HG03060 (cell line): ENCODE data around the gene WSCD1.

Experiments used
- ATAC-seq: cut with Tn5 transposase; IDR thresholded peaks from one replicate; pipeline ENCODE4 v1.9.1; 2021; ENCODE audit warnings: low read depth, moderate number of reproducible peaks; ENCODE audit not compliant: unreplicated experiment

WSCD1 gene

DNA sequence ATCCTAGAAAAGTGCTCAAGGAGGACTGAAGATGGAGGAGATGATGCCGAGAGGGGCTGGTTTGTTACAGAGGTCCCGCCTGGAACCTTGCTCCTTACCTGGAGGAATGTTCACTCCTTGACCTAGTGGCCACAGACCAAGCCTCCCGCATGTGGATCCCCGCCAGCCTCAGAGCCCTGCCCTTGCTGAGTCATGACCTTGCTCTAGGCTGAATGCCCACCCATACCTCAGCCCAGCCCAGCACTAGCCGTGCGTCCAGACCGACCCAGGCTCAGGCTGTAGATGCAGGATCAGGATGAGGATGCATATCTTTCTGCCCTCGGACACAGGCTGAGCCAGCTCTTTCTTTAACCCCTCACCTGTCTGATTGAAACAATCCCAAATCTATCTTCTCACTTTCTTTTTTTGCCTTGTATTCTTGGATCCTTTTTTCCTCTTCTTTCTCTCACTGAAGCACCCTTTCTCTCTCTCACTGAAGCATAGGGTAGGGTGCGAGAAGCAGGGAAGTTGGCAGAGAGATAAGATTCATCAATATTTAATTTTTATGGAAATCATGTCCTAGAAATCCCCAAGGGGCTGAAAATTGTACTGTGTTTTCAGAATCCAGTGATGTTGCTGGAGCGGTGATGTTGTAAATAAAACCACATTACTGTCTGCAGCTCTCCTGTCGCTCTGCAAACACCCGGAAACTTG lies 34.9 kb downstream of the WSCD1 start:
- no peak for ATAC-seq

- ATAC-seq, result no peak
Measured at GRCh38 chr17:6105649-6106007, 35.4 kb downstream of the WSCD1 start.

DNA sequence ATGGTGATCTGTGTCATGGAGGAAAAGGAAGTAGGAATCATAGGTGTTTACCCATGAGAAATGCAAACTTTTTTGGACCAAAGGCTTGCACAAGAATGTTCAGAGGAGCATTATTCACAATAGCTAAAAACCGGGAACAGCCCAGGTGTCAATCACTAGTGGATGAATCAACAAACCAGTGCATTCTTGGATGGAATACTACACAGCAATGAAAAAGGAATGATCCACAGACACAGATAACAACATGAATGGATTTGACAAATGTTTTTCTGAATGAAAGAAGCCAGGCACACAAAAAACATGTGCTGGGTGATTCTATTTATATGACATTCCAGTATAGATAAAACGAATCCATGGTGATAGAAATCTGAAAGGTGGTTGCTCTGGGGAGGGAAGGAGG lies 36.0 kb downstream of the WSCD1 start:
- ATAC-seq, result no peak

DNA sequence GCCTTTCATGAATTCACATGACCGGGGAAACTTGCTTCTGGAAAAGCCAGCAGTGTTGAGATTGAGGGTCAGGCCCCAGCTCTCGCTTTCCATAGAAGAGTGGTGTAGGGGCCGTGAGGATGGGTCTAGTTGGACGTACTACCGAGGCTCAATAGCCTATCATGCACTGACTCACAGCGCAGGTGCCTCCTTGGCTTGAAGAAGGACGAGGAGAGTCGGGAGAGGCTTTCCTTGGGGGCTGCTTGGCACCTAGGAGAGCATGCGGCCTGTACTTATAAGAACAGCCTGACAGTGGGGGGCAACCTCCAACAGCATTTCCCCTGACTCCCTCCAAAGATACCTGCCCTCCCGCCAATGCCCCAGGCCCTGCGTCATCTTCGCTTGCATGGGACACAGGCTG lies 37.6 kb downstream of the WSCD1 start:
- no peak for ATAC-seq

DNA sequence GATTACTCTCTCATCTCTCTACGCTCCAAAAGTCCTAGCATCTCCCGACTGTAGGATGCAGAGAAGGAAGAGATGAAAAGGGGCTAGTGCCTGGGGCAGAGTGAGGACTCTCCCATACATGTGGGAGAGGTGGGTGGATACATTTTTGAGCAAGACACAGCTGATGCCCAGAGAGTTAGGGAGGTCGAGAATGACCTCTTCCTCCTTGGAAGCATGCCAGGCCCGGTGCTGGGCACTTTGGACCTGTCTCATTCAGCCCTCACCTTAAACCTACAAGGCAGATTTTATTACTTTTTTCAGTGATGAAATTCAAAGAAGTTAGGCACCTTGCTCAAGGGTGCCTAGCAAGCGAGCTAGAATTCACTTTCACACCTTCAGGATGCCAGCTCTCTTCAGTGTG lies 38.2 kb downstream of the WSCD1 start:
- no peak for ATAC-seq

- no peak for ATAC-seq
Measured at GRCh38 chr17:6108987-6109386, 38.8 kb downstream of the WSCD1 start.

- no peak for ATAC-seq
Measured at GRCh38 chr17:6109536-6109935, 39.4 kb downstream of the WSCD1 start.

DNA sequence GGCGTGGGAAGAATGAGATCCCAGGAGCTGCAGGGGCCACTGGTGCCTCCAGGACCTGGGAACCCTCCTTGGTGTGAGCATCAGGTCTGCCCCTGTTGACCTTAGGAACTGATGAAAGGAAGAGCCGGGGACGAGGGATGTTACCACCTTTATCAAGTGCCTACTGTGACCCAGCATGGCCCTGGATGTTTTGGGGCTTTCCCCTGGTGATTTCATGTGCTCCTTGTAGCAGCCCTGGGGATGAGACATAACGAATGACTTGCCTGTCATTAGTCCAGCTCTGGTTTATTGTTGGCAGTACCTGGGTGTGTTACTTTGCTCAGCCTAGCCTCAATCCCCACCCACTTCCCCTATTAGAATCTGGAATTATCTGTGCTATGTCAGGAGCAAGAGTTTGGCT lies 39.9 kb downstream of the WSCD1 start:
- no peak for ATAC-seq

DNA sequence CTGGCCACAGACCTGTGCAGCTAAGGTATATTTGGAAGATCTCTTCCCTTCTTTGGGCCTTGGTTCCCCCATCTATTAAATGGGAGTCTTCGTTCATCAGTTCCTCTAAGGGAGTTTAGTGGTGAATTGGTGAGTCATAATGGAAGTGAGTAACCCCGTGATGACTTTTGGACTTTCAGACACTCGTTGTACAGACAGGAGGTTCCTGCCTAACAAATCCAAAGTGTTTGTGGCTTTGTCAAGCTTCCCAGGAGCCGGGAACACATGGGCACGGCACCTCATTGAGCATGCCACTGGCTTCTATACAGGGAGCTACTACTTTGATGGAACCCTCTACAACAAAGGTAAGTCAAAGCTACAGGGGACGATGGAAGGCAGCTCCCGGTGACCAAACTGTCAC lies 40.4 kb downstream of the WSCD1 start:
- no peak for ATAC-seq

- ATAC-seq, result no peak
Measured at GRCh38 chr17:6120351-6120750, 50.2 kb downstream of the WSCD1 start.

DNA sequence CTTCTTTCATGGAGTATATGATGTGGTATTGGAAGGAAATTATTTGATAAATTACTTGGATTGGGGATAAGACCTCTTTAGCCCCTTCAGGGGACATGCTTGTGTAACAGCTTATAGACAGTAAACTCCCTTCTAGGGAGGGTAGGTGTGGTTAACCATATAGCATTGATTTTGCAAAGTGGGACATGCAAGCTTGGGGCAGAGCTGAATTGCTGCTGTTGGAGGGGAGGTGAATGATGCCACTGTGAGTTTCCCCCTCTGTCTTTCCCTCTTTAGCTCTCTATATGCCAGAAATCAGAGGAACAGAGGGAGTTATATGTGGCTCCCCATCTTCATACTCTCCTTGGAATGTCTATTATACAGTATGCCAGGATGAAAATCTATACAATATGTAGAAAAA lies 54.7 kb downstream of the WSCD1 start:
- no peak for ATAC-seq

- no peak for ATAC-seq
Measured at GRCh38 chr17:6126768-6127167, 56.6 kb downstream of the WSCD1 start.

DNA sequence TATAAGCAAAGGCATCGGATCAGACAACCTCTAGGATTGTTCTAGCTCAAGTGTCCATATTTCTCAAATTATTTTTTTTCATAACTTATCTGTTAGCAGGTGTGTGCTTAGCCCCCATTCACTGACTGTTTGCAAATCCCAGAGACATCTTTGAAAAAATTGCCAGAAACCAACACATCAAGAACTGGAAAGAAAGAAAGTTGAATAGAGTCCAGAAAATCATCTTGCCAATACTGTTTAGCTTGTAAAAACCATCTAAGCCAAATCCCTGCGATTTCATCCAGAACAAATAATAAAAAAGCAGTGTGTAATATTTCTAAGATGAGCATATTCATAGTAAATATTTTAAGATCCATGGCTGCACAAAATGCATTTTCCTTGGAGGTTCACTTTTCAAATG lies 64.5 kb downstream of the WSCD1 start:
- ATAC-seq, result no peak

- ATAC-seq, result no peak
Measured at GRCh38 chr17:6135236-6135635, 65.1 kb downstream of the WSCD1 start.

- ATAC-seq, result no peak
Measured at GRCh38 chr17:6135996-6136395, 65.8 kb downstream of the WSCD1 start.

DNA sequence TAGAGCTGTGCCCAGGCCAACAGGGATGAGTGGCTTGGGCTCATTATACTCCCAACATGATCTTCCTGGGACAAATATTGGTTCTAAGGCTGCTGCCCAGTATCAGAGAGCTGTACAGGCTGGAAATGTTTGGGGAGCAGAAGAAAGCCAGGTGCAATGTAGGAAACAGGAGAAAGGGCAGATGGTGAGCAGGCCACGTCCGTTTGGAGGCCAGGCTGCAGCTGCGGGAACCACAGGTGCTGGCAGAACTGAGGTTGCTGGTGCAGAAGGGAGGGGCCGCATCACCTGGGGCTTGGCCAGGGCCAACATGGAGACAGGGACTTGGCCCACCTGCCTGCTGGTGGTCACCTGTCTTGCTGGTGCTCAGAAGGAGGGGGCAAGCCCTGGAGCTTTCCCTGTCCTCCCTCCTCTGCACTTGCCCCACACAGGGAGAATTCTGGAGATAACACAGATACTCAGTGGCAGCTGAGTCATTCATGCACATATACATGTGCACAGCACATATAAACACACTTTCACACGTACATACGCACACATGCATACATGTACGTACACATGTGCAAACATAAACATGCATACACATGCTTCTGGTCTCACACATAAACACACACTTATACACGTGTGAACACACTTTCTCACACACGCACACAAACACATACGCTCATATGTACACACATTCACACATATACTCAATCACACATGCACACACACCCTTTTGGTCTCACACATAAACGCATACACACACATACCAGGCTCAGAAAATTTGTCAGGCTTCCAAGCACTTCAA lies 67.7 kb downstream of the WSCD1 start:
- no peak for ATAC-seq

DNA sequence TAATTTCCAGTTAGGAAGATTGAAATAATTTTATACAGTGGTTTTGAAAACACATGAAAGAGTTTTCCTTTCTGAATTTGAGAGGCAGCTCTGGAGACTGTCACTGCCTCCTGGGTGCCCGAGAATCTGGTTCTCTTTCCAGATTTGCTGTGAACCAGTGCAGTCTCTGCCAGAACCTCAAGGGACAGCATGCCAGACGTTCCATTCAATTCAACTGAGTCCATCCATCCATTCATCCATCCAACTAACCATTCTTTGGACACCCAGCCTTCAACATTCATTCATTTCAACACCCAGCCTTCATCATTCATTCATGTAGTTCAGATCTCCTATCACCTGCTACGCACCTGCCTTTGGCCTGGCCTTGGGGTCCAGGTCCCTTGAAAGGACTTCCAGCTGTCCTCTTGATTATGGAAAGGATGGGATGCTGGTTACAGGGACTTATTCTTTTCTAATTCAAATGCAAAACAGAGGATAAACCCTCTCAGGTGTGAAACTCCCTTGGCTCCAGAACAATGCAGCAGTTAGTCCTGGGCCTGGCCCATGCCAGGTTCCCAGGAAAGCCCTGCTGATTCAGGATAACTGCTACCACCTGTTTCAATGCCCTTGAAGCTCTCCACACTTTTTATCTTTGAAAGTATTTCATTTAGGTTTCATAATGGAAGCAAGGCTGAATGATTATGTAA lies 68.7 kb downstream of the WSCD1 start:
- no peak for ATAC-seq

DNA sequence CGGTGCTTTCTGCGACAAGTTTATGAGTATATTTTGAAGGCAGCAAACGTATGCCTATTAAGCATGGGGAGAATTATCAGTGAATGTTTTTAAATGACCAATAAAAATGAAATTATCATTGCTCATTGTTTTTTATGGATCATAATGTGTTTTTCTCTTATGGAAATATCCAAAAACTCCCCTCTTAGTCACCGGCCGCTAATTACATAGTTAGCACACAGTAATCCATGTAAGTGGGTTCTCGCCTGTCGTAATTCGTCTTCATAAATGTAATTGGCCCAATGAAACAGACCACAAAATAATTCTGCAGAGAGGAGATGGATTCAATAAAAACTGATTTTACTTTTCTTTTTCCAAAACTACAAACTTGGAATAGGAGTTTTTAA lies 69.3 kb downstream of the WSCD1 start:
- ATAC-seq, result no peak

- no peak for ATAC-seq
Measured at GRCh38 chr17:6140188-6140587, 70.0 kb downstream of the WSCD1 start.

GRCh38 chr17:6140728-6141330 lies 70.7 kb downstream of the WSCD1 start:
- no peak for ATAC-seq

DNA sequence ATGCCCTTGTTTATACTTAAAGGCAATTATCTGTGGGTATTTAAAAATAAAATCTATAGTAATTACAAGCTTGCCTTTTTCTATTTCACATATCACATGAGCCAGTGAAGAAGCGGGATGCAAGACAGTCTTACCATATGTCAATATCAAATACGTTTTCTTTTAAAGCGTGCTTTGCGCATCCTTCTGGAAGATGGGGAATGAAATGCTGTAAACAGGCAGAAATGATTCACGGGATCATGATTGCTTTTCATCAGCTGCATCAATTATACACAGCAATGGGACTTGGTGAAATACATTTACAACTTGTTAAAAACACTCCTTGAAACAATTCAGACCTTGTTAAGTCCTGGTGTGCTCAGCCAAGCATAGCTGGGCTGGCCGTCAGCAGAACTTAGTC lies 72.5 kb downstream of the WSCD1 start:
- ATAC-seq, result no peak
